BLaER1 (cell line): ENCODE measurements around the gene NPR2.

Experiments used
- H3K27ac ChIP-seq: shearing (Covaris generic); formaldehyde crosslinking; 2 replicates; pipeline ENCODE4 v1.8.1; 2022
- H3K27me3 ChIP-seq: shearing (Covaris generic); formaldehyde crosslinking; 2 replicates; pipeline ENCODE4 v1.8.1; 2022
- H3K36me3 ChIP-seq: shearing (Covaris generic); formaldehyde crosslinking; 2 replicates; pipeline ENCODE4 v1.8.1; 2022
- H3K4me1 ChIP-seq: shearing (Covaris generic); formaldehyde crosslinking; 2 replicates; pipeline ENCODE4 v1.8.1; 2022
- H3K4me2 ChIP-seq: shearing (Covaris generic); formaldehyde crosslinking; 2 replicates; pipeline ENCODE4 v1.8.1; 2022
- H3K4me3 ChIP-seq: shearing (Covaris generic); formaldehyde crosslinking; 2 replicates; pipeline ENCODE4 v1.8.1; 2022
- H3K9ac ChIP-seq: shearing (Covaris generic); formaldehyde crosslinking; 2 replicates; pipeline ENCODE4 v1.8.1; 2022
- H3K9me3 ChIP-seq: shearing (Covaris generic); formaldehyde crosslinking; 2 replicates; pipeline ENCODE4 v1.8.1; 2022
- H4K20me1 ChIP-seq: shearing (Covaris generic); formaldehyde crosslinking; 2 replicates; pipeline ENCODE4 v1.8.1; 2022
- Cebpa-rat ChIP-seq: shearing (Covaris generic); IDR thresholded peaks from 2 replicates; pipeline ENCODE4 v1.8.1; 2022

NPR2 gene

GRCh38 chr9:35792826-35793225, 1.4 kb downstream of the NPR2 start:
- no peak overlapping the region for H3K9ac ChIP-seq
- no peaks in the 10 kb centered on the region for H3K36me3 ChIP-seq
- no peak for TF ChIP-seq Cebpa-rat
- H4K20me1 ChIP-seq = no peaks in the 10 kb centered on the region
- H3K27ac ChIP-seq = no peak overlapping the region
- peaks cover 8% of the 10 kb centered on the region; the same call in 1 of the 2 replicates for H3K4me1 ChIP-seq
- peaks cover 17% of the 10 kb centered on the region for H3K27me3 ChIP-seq
- no peak overlapping the region for H3K4me2 ChIP-seq
- H3K9me3 ChIP-seq = no peaks in the 10 kb centered on the region
- no peak overlapping the region for H3K4me3 ChIP-seq

GRCh38 chr9:35793461-35793860, 2.1 kb downstream of the NPR2 start:
- no peaks in the 10 kb centered on the region for H3K9me3 ChIP-seq
- H3K4me1 ChIP-seq = peaks cover 8% of the 10 kb centered on the region; the same call in 1 of the 2 replicates
- no peak overlapping the region for H3K9ac ChIP-seq
- no peaks in the 10 kb centered on the region for H4K20me1 ChIP-seq
- no peaks in the 10 kb centered on the region for H3K36me3 ChIP-seq
- no peak overlapping the region for H3K4me3 ChIP-seq
- H3K4me2 ChIP-seq = no peak overlapping the region
- TF ChIP-seq Cebpa-rat = no peak
- H3K27ac ChIP-seq = no peak overlapping the region
- peaks cover 17% of the 10 kb centered on the region for H3K27me3 ChIP-seq

DNA sequence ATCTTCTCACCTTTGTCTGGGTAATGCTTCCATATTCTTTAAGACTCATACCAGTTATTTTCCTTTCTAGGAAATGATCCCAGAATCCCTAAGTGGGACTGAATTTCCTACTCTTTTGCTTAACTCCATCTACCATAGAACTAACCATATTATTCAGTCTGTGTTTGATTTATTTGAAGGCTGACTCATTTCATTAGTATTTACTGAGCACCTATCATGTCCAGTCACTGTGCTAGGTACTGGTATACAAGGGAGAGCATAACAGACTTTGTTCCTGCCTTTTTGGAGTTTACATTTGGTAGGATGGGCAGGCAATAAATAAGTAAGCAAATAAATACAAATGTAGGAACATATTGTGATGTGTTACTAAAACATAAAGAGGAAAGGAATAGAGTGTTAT, 4.3 kb downstream of the NPR2 start:
- Histone ChIP-seq H3K4me2 (no peak overlapping the region), H3K36me3 (peaks cover 3% of the 10 kb centered on the region; the same call in 1 of the 2 replicates), H3K27ac (no peak overlapping the region), H3K4me1 (peaks cover 4% of the 10 kb centered on the region; the same call in 1 of the 2 replicates), H3K27me3 (peaks cover 13% of the 10 kb centered on the region), H4K20me1 (no peaks in the 10 kb centered on the region), H3K4me3 (no peak overlapping the region), H3K9ac (no peak overlapping the region), H3K9me3 (no peaks in the 10 kb centered on the region)
- TF ChIP-seq Cebpa-rat = no peak

DNA sequence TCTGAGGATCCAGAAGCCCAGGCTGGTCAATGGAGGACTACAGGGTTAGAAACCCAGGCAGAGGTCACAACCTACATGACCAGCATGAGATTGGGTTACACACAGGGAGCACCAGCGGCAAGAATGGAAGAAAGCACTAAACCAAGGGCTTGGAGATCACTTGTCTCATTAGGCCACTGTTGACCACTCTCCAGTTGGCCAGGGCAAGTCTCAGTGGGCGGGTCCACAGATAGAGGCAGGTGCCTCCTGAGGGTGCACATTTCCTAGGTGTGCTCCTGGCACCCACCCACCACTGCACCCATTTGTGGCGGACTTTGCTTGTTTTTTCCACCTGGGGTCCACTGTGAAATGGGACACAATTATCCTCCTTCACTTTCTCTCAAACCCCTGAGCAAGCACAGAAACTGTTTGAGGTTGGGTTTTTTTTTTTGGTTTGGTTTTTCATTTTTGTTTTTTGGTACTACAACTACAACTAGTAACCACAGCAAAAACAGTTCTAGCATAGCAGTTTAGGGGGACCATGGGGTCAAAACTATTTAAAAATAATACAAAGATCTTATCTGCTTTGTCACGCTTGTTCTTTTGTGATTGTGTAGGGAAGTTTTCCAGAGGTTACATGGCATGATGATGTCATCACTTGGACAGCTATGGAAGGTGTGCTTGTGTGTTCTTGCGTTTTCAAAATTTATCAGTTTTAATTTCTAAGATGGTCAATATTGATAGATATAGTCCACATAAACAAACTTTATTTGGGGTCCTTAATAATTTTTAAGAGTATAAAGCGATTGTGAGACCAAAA, 6.1 kb downstream of the NPR2 start:
- Histone ChIP-seq H3K4me3 (no peak overlapping the region), H3K27ac (no peak overlapping the region), H3K9ac (no peak overlapping the region), H3K27me3 (peaks cover under 1% of the 10 kb centered on the region; the same call in 1 of the 2 replicates), H3K4me1 (no peaks in the 10 kb centered on the region), H3K9me3 (no peaks in the 10 kb centered on the region), H3K4me2 (no peak overlapping the region), H3K36me3 (peaks cover 3% of the 10 kb centered on the region; the same call in 1 of the 2 replicates), H4K20me1 (no peaks in the 10 kb centered on the region)
- TF ChIP-seq Cebpa-rat = no peak

DNA sequence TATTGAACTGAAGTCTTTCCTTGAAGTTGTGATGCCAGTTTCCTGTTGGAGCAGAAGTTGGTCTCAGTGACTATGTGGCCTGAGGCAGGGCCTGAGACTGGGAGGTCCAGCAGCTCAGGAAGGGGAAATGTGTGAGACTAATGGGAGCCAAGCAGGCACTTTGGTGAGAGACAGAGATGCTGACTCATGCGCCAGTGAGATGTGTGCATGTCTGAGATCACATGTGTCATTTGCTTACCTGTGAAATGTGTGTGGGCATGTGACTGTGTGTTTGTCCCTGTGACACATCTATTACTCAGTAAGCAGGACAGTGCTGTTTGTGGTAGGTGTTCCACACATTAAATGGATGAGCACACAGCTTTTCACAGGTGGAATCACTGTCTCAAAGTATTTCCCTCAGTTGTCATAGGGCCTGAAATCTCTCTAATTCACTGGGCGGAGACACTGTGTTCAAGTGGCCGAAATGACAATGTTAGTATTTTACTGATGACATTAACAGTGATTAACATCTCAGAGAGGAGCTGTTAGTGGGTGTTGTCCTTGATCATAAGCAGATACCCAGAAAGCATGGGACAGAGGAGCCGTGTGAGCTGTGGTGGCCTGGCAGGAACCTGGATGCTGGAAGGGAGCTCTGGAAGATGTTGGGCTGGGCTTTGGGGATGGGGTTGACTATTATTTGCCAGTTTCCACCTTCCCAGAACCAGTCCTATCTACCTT, 7.4 kb downstream of the NPR2 start:
- Histone ChIP-seq H3K4me2 (no peak overlapping the region), H3K4me3 (no peak overlapping the region), H3K27ac (no peak overlapping the region), H3K9me3 (no peaks in the 10 kb centered on the region), H3K4me1 (no peaks in the 10 kb centered on the region), H3K27me3 (no peaks in the 10 kb centered on the region), H3K36me3 (peaks cover 3% of the 10 kb centered on the region; the same call in 1 of the 2 replicates), H4K20me1 (no peaks in the 10 kb centered on the region), H3K9ac (no peak overlapping the region)
- TF ChIP-seq Cebpa-rat = no peak

DNA sequence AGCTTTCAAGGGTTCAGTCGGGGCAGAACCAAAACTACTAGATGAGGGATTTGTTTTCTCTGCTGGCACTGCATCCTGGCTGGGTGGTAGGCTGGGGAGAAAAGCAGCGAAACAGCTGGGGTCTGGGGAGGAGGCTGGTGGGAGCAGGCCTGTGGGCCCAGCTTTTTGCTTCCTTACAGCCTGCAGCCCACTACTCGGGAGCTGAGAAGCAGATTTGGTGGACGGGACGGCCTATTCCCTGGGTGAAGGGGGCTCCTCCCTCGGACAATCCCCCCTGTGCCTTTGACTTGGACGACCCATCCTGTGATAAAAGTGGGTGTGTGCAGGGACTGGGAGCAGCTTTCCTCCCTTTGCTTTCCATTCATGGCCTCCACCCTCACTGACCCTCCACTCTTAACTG, 9.1 kb downstream of the NPR2 start:
- peaks cover 4% of the 10 kb centered on the region; the same call in 1 of the 2 replicates for H3K36me3 ChIP-seq
- H3K9ac ChIP-seq = no peak overlapping the region
- no peak overlapping the region for H3K27ac ChIP-seq
- TF ChIP-seq Cebpa-rat = no peak
- H3K4me1 ChIP-seq = no peaks in the 10 kb centered on the region
- H3K27me3 ChIP-seq = peaks cover 3% of the 10 kb centered on the region; the same call in 1 of the 2 replicates
- H3K9me3 ChIP-seq = no peaks in the 10 kb centered on the region
- H4K20me1 ChIP-seq = no peaks in the 10 kb centered on the region
- no peak overlapping the region for H3K4me3 ChIP-seq
- H3K4me2 ChIP-seq = no peak overlapping the region

DNA sequence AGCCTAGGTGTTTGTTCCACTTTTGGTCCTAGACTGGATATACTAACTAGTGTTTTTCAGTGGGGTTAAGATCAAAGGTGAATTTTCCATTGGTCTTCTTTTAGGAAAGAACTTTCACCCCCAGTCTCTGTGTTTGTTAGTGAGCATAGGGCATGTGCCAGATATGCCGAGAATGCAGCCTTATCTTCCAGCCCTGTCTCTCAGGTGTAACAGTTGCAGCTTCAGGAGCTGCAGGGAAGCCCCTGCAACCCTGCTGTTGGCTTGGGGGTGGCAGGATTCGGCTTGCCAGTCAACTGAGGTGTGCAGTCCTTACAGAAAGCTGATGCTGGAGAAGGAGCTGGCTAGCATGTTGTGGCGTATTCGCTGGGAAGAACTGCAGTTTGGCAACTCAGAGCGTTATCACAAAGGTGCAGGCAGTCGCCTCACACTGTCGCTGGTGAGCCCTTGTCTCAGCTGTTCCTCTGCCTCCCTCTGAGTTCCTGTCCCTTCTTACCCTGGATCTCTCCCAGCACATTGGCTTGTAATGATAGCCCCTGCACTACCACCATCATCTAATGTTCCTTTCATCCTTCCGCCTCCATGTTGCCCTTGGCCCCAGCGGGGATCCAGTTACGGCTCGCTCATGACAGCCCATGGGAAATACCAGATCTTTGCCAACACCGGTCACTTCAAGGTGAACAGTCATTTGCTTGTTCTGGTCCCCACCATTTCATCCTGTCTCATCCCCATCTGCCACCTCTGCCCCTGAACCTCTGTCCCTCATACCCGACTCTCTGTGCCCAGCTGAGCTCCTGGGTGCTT, 10.1 kb downstream of the NPR2 start:
- peaks cover 3% of the 10 kb centered on the region; the same call in 1 of the 2 replicates for H3K27me3 ChIP-seq
- TF ChIP-seq Cebpa-rat = no peak
- H3K4me3 ChIP-seq = no peak overlapping the region
- H3K4me1 ChIP-seq = no peaks in the 10 kb centered on the region
- no peak overlapping the region for H3K9ac ChIP-seq
- H3K27ac ChIP-seq = no peak overlapping the region
- H3K4me2 ChIP-seq = no peak overlapping the region
- H4K20me1 ChIP-seq = no peaks in the 10 kb centered on the region
- peaks cover 11% of the 10 kb centered on the region; the same call in 1 of the 2 replicates for H3K36me3 ChIP-seq
- no peaks in the 10 kb centered on the region for H3K9me3 ChIP-seq

GRCh38 chr9:35806101-35806500, 14.7 kb downstream of the NPR2 start:
- peaks cover 13% of the 10 kb centered on the region; the same call in 1 of the 2 replicates for H3K36me3 ChIP-seq
- no peak overlapping the region for H3K4me2 ChIP-seq
- no peak overlapping the region for H3K27ac ChIP-seq
- no peak overlapping the region for H3K9ac ChIP-seq
- peaks cover 3% of the 10 kb centered on the region; the same call in 1 of the 2 replicates for H3K27me3 ChIP-seq
- TF ChIP-seq Cebpa-rat = no peak
- H3K9me3 ChIP-seq = no peaks in the 10 kb centered on the region
- H3K4me1 ChIP-seq = peaks cover 2% of the 10 kb centered on the region; the same call in 1 of the 2 replicates
- H4K20me1 ChIP-seq = no peaks in the 10 kb centered on the region
- H3K4me3 ChIP-seq = no peak overlapping the region

DNA sequence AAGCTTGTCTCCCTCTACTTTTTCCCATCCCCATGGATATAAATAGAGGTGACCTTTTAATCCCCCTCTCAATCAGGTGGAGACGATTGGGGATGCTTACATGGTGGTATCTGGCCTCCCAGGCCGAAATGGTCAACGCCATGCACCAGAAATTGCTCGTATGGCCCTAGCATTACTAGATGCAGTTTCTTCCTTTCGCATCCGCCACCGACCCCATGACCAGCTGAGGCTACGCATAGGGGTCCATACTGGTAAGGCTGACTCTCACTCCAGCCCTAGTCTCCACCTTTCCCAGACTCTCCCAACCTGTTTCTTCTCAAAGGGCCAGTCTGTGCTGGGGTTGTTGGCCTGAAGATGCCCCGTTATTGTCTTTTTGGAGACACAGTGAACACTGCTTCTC, 17.0 kb downstream of the NPR2 start:
- Histone ChIP-seq H3K9me3 (no peaks in the 10 kb centered on the region), H3K27ac (no peak overlapping the region), H3K27me3 (peaks cover 3% of the 10 kb centered on the region; the same call in 1 of the 2 replicates), H3K4me3 (no peak overlapping the region), H3K9ac (no peak overlapping the region), H3K4me1 (peaks cover 22% of the 10 kb centered on the region), H4K20me1 (no peaks in the 10 kb centered on the region), H3K4me2 (no peak overlapping the region), H3K36me3 (peaks cover 13% of the 10 kb centered on the region; the same call in 1 of the 2 replicates)
- no peak for TF ChIP-seq Cebpa-rat
